Measurements from ENCODE around the gene TGFBR2. TPM values are rescaled to one million over a fixed set of nuclear protein-coding genes. Genes with fewer than 3 reads are reported as not detected.

The TGFBR2 gene
- total and polyA plus RNA-seq, 2 of the 13 experiments (the other 11 are each of a cell fraction or from before 2014, with no cell fraction given), result 82.2 to 187 TPM

GRCh38 chr3:30643763-30644462 is 37.5 kb downstream of the TGFBR2 start:
- POLR2A ChIA-PET, result interaction anchor here (2.1 kb wide), 1 partner anchor 11 kb away, joined by 6 read pairs; no protein-coding TSS in a partner anchor
- Histone ChIP-seq H3K27me3 (ENCODE audit: control insufficient read depth in 1 of 2, insufficient read depth in 2 of 2, low read length in 2 of 2) (no peaks in the 10 kb centered on the region), H3K4me1 (ENCODE audit: insufficient read depth, low read length) (peaks cover 95% of the 10 kb centered on the region), H2AFZ (ENCODE audit: low read length) (no peak overlapping the region), H3K9ac (ENCODE audit: insufficient read depth, low read depth, low read length) (no peak overlapping the region), H3K4me3 (replicated peaks in 1 of 3; ENCODE audit: insufficient read depth in 1 of 3, low read depth in 2 of 3, low read length in 3 of 3) (no peak overlapping the region), H3K79me2 (ENCODE audit: insufficient read depth, low read length) (peaks cover 98% of the 10 kb centered on the region), H3K27ac (ENCODE audit: extremely low read length, insufficient read depth, low read length) (no peak overlapping the region), H4K20me1 (ENCODE audit: insufficient read depth, low read length) (peaks cover 100% of the 10 kb centered on the region), H3K9me3 (ENCODE audit: low read length) (no peaks in the 10 kb centered on the region), H3K36me3 (replicated peaks in 1 of 2; ENCODE audit: control insufficient read depth in 1 of 2, insufficient read depth in 2 of 2, low read length in 2 of 2) (peaks cover 29 to 80% of the 10 kb centered on the region in 2 experiments), H3K4me2 (ENCODE audit: low read depth, low read length) (no peak overlapping the region)
- no TSS peak for BruUV-seq (replicated peaks)
- CTCF ChIA-PET (ENCODE audit: low intra/inter-chr PET ratio, low total read pairs), result no interaction called here
- intact Hi-C loops (cut with micrococcal nuclease; ENCODE audit: unreplicated experiment), result no loop called here
- TF ChIP-seq ZNF704 (CRISPR knock-in tag; IDR thresholded peaks at IDR 0.05; ENCODE audit: borderline replicate concordance) (no peak), POLR2AphosphoS5 (IDR thresholded peaks at IDR 0.05; ENCODE audit: low read depth, low read length) (peak; percentile 5; the same call in 1 of the 2 replicates), RAD51 (IDR thresholded peaks at IDR 0.05; ENCODE audit: borderline replicate concordance) (no peak), CREB1 (IDR thresholded peaks at IDR 0.05) (no peak), CREB1 (CRISPR knock-in tag; IDR thresholded peaks at IDR 0.05) (no peak), HBP1 (CRISPR knock-in tag; IDR thresholded peaks at IDR 0.05; ENCODE audit: low read depth) (no peak), NFATC3 (CRISPR knock-in tag; IDR thresholded peaks at IDR 0.05) (no peak), ZFP36L2 (CRISPR knock-in tag; IDR thresholded peaks at IDR 0.05) (no peak), ZNF33A (CRISPR knock-in tag; IDR thresholded peaks at IDR 0.05; ENCODE audit: borderline replicate concordance) (no peak), PAF1 (CRISPR knock-in tag; IDR thresholded peaks at IDR 0.05) (0 out of 2 replicates have a peak, but pooled peaks have one; percentile 14), POLR2A (IDR thresholded peaks at IDR 0.05; ENCODE audit: insufficient read depth in 1 of 2, low read depth in 2 of 2, low read length in 2 of 2) (peak in 1 of 2 experiments; percentile 13; a peak in 1 of 4 replicates), AGO2 (optimal IDR thresholded peaks at IDR 0.05; ENCODE audit: low read depth, low read length) (peak; percentile 83), ARNT2 (CRISPR knock-in tag; IDR thresholded peaks at IDR 0.05; ENCODE audit: low read depth) (no peak), POLR2G (IDR thresholded peaks at IDR 0.05; ENCODE audit: low read depth, low read length) (0 out of 2 replicates have a peak, but pooled peaks have one; percentile 16), SRSF4 (IDR thresholded peaks at IDR 0.05; ENCODE audit: low read depth, low read length, poor library complexity, severe bottlenecking) (no peak), RBM22 (optimal IDR thresholded peaks at IDR 0.05; ENCODE audit: low read length) (peak; percentile 97), MLXIP (CRISPR knock-in tag; IDR thresholded peaks at IDR 0.05; ENCODE audit: borderline replicate concordance) (no peak)
- in situ Hi-C loops (cut with HindIII; ENCODE audit: extremely low pct_ligation_motif_present, low pct_unique_long_range_greater_than_20kb), result no loop called here
- ATAC-seq (peak; percentile 10; the same call in 1 of the 3 replicates), FAIRE-seq (no peak), DNase-seq (ENCODE audit: low spot score) (no peak)
- over 99% methylated on average over 7 of the region's 7 CpGs for WGBS (ENCODE audit: low lambda C conversion rate)

Data from HepG2 (cell line).